Testis (tissue), 3 donors: ENCODE data around the gene PITPNC1. TPM values are rescaled to one million over a fixed set of nuclear protein-coding genes. Genes with fewer than 3 reads are reported as not detected.

Source experiments
- DNase-seq: peaks from one replicate; pipeline ENCODE4 v3.0.0-alpha.2; 2019
- H3K27ac ChIP-seq, 2 donors: fragments of 200-600 bp; sonication (generic); one replicate each; pipeline ENCODE4 v1.5.1; 2019
- H3K27me3 ChIP-seq: fragments of 200-600 bp; sonication (generic); one replicate; pipeline ENCODE4 v1.5.1; 2019
- H3K36me3 ChIP-seq: fragments of 200-600 bp; sonication (generic); one replicate; pipeline ENCODE4 v1.5.1; 2017; ENCODE audit warnings: low read depth; ENCODE audit errors: missing control alignments
- H3K4me1 ChIP-seq: fragments of 200-600 bp; sonication (generic); one replicate; pipeline ENCODE4 v1.5.1; 2019
- H3K4me3 ChIP-seq, 2 donors: fragments of 200-600 bp; sonication (generic); one replicate each; pipeline ENCODE4 v1.5.1; 2017 to 2019
- H3K9me3 ChIP-seq: fragments of 200-600 bp; sonication (generic); one replicate; pipeline ENCODE4 v1.5.1; 2017
- POLR2A ChIP-seq: fragments of 450-650 bp; IDR thresholded peaks from one replicate; pipeline ENCODE4 v1.6.1; 2017; ENCODE audit warnings: antibody characterized with exemption, mild to moderate bottlenecking, moderate library complexity
- whole genome bisulfite sequencing, 2 donors: methylation state at CpG; one replicate each; pipeline ENCODE4 v1.1.5; 2018; 5-methylcytosine and 5-hydroxymethylcytosine counted together
- intact Hi-C: fragments of 100-400 bp; cut with DNase I; formaldehyde crosslinking; loops from one replicate; pipeline ENCODE4 v1.15.1; 2023; ENCODE audit warnings: low total_unique reads
- polyA plus RNA-seq: library from polyadenylated mRNA; stranded (reverse); fragments of 350-450 nt; fragmentation: Illumina TruSeq; extraction: RNeasy Lipid Tissue Mini Kit (QIAGEN cat#74804); gene quantifications from one replicate; pipeline ENCODE4 v1.2.3, GENCODE V29; 2014; ENCODE audit warnings: low read depth, low replicate concordance; ENCODE audit not compliant: insufficient read depth
- total RNA-seq, 2 donors: library from RNA; depleted of rRNA; stranded (reverse); fragments of >200 nt; gene quantifications; one replicate each; pipeline ENCODE4 v1.2.3, GENCODE V29; 2016
- TF ChIP-seq, protein P1 (sequence below), 3 experiments: fragments of 450-650 bp in 2 of 3; fragments of 200-600 bp in 1 of 3; sonication (generic) in 1 of 3; IDR thresholded peaks; one replicate each; pipeline ENCODE4 v1.5.1; 2016 to 2019; ENCODE audit warnings: antibody characterized with exemption in 3 of 3, mild to moderate bottlenecking in 2 of 3, moderate library complexity in 1 of 3

Gene PITPNC1
- total and polyA plus RNA-seq, 3 donors from 2014 or later, result 8.3 to 12.8 (median 12.2) TPM

- Histone ChIP-seq H3K36me3 (no peaks in the 10 kb centered on the region), H3K27me3 (no peaks in the 10 kb centered on the region), H3K9me3 (no peaks in the 10 kb centered on the region), H3K4me3 (no peak overlapping the region), H3K4me1 (peaks cover 5% of the 10 kb centered on the region), H3K27ac (no peak overlapping the region)
- intact Hi-C loops, result no loop called here
- TF ChIP-seq, protein P1, sequence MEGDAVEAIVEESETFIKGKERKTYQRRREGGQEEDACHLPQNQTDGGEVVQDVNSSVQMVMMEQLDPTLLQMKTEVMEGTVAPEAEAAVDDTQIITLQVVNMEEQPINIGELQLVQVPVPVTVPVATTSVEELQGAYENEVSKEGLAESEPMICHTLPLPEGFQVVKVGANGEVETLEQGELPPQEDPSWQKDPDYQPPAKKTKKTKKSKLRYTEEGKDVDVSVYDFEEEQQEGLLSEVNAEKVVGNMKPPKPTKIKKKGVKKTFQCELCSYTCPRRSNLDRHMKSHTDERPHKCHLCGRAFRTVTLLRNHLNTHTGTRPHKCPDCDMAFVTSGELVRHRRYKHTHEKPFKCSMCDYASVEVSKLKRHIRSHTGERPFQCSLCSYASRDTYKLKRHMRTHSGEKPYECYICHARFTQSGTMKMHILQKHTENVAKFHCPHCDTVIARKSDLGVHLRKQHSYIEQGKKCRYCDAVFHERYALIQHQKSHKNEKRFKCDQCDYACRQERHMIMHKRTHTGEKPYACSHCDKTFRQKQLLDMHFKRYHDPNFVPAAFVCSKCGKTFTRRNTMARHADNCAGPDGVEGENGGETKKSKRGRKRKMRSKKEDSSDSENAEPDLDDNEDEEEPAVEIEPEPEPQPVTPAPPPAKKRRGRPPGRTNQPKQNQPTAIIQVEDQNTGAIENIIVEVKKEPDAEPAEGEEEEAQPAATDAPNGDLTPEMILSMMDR (IDR thresholded peaks at IDR 0.05), result no peak
- no peak for TF ChIP-seq POLR2A
- no peak for DNase-seq
- WGBS, 2 donors, result 94% methylated on average over 9 of the region's 9 CpGs
Measured at GRCh38 chr17:67393809-67394397, 16.8 kb downstream of the PITPNC1 start.

- H3K27me3 ChIP-seq, result no peaks in the 10 kb centered on the region
- 91 to 92% methylated on average over 3 of the region's 3 CpGs for WGBS, 2 donors
- peaks cover 5% of the 10 kb centered on the region for H3K4me1 ChIP-seq
- no peak for TF ChIP-seq POLR2A
- TF ChIP-seq, protein P1 (IDR thresholded peaks at IDR 0.05), result no peak
- no peak overlapping the region for H3K4me3 ChIP-seq
- no peaks in the 10 kb centered on the region for H3K9me3 ChIP-seq
- no peaks in the 10 kb centered on the region for H3K36me3 ChIP-seq
- no peak for DNase-seq
- no peak overlapping the region for H3K27ac ChIP-seq
- intact Hi-C loops, result no loop called here
Measured at GRCh38 chr17:67399676-67400075, 22.6 kb downstream of the PITPNC1 start.

DNA sequence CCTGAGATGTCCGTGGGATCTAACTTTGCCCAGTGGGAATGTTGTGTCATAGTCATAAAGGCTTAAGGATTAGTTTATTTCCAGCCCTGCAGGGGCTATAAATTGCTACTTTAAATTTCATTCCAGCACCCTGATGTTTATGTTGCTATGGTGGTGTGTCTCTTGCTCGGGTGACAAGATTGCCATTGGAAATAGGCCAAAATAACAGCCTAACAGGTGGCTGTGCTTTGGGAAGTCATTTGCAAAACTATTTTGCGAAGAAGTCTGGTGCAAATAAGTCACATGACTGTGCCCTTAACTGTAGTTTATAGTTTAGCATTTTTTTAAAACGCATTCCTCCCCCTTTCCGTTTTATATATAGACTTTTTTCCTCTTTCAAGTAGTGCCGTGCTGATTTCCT, 23.1 kb downstream of the PITPNC1 start:
- intact Hi-C loops, result no loop called here
- no peak overlapping the region for H3K4me3 ChIP-seq
- no peak overlapping the region for H3K27ac ChIP-seq
- TF ChIP-seq, protein P1 (IDR thresholded peaks at IDR 0.05), result no peak
- no peak for TF ChIP-seq POLR2A
- no peak for DNase-seq
- no peaks in the 10 kb centered on the region for H3K27me3 ChIP-seq
- WGBS, 2 donors, result 53 to 55% methylated on average over 6 of the region's 6 CpGs
- H3K9me3 ChIP-seq, result no peaks in the 10 kb centered on the region
- peaks cover 5% of the 10 kb centered on the region for H3K4me1 ChIP-seq
- no peaks in the 10 kb centered on the region for H3K36me3 ChIP-seq

GRCh38 chr17:67401106-67401505, 24.0 kb downstream of the PITPNC1 start:
- Histone ChIP-seq H3K4me3 (no peak overlapping the region), H3K27ac (no peak overlapping the region), H3K27me3 (no peaks in the 10 kb centered on the region), H3K4me1 (peaks cover 5% of the 10 kb centered on the region), H3K36me3 (no peaks in the 10 kb centered on the region), H3K9me3 (no peaks in the 10 kb centered on the region)
- 93% methylated on average over 9 of the region's 9 CpGs for WGBS, 2 donors
- intact Hi-C loops, result no loop called here
- TF ChIP-seq, protein P1 (IDR thresholded peaks at IDR 0.05), result no peak
- TF ChIP-seq POLR2A, result no peak
- no peak for DNase-seq
